Activated CD8-positive, alpha-beta memory T cell treated with anti-CD3 and anti-CD28 coated beads, Interleukin-2, amount 10 ng/mL, durations not matched to agents 7 days and 5 days (primary cell): ENCODE data around the gene ADAMTSL5. TPM values are rescaled to one million over a fixed set of nuclear protein-coding genes. Genes with fewer than 3 reads are reported as not detected.

ENCODE experiments used
- ATAC-seq: fragments of 150-1000 bp; cut with Tn5 transposase; one replicate; pipeline ENCODE4 v1.10.0; 2021; ENCODE audit warnings: moderate library complexity
- CTCF ChIA-PET: fragments of 350-600 bp; sonication (Branson Sonifier 250); formaldehyde crosslinking; loops from one replicate; lab custom pipeline; 2021; ENCODE audit warnings: antibody characterized with exemption; lab: Charles Lee
- DNase-seq: peaks from one replicate; pipeline ENCODE4 v3.0.0-alpha.2; 2020
- H3K27ac Mint-ChIP-seq: one replicate; pipeline ENCODE4 v1.8.0; 2021; ENCODE audit warnings: mild to moderate bottlenecking, mixed read lengths
- H3K27me3 Mint-ChIP-seq: one replicate; pipeline ENCODE4 v1.8.0; 2021; ENCODE audit warnings: mixed read lengths
- H3K36me3 Mint-ChIP-seq: one replicate; pipeline ENCODE4 v1.8.0; 2021; ENCODE audit warnings: mild to moderate bottlenecking, mixed read lengths
- H3K4me1 Mint-ChIP-seq: one replicate; pipeline ENCODE4 v1.8.0; 2021; ENCODE audit warnings: mixed read lengths
- H3K4me3 Mint-ChIP-seq: one replicate; pipeline ENCODE4 v1.8.0; 2021; ENCODE audit warnings: mild to moderate bottlenecking, moderate library complexity, mixed read lengths
- H3K9me3 Mint-ChIP-seq: one replicate; pipeline ENCODE4 v1.8.0; 2022; ENCODE audit warnings: low read depth, mixed read lengths
- total RNA-seq, 2 experiments: library from RNA; stranded (reverse); gene quantifications; one replicate each; pipeline ENCODE4 v1.2.3, GENCODE V29; 2021

Gene ADAMTSL5
- total RNA-seq, 2 experiments from 2014 or later: 0.91 to 1.2 TPM

GRCh38 chr19:1494115-1494815 lies 18.6 kb downstream of the ADAMTSL5 start:
- Mint-ChIP-seq H3K4me3 (no peak overlapping the region), H3K9me3 (no peaks in the 10 kb centered on the region), H3K27ac (no peak overlapping the region), H3K27me3 (peaks cover 9% of the 10 kb centered on the region), H3K36me3 (no peaks in the 10 kb centered on the region), H3K4me1 (peaks cover 12% of the 10 kb centered on the region)
- CTCF ChIA-PET: no interaction called here
- no peak for ATAC-seq
- no peak for DNase-seq

GRCh38 chr19:1492474-1493006 lies 20.3 kb downstream of the ADAMTSL5 start:
- Mint-ChIP-seq H3K27ac (no peak overlapping the region), H3K36me3 (no peaks in the 10 kb centered on the region), H3K27me3 (peaks cover 9% of the 10 kb centered on the region), H3K4me1 (peaks cover 13% of the 10 kb centered on the region), H3K4me3 (no peak overlapping the region), H3K9me3 (no peaks in the 10 kb centered on the region)
- CTCF ChIA-PET: interaction anchor here (1.7 kb wide), 1 partner anchor 38 kb away, joined by 4 read pairs; no protein-coding TSS in a partner anchor
- ATAC-seq (no peak), DNase-seq (no peak)

GRCh38 chr19:1491849-1492170 lies 21.0 kb downstream of the ADAMTSL5 start:
- Mint-ChIP-seq H3K4me1 (peaks cover 13% of the 10 kb centered on the region), H3K36me3 (no peaks in the 10 kb centered on the region), H3K27me3 (peaks cover 9% of the 10 kb centered on the region), H3K27ac (no peak overlapping the region), H3K9me3 (no peaks in the 10 kb centered on the region), H3K4me3 (peak overlapping the region; percentile 51)
- ATAC-seq: no peak
- CTCF ChIA-PET: interaction anchor here (1.0 to 1.7 kb wide), 2 partner anchors 10 to 37 kb away, joined by 4 read pairs; no protein-coding TSS in a partner anchor
- DNase-seq: no peak

- no peak for DNase-seq
- Mint-ChIP-seq H3K4me1 (peaks cover 13% of the 10 kb centered on the region), H3K36me3 (no peaks in the 10 kb centered on the region), H3K27me3 (peaks cover 9% of the 10 kb centered on the region), H3K9me3 (no peaks in the 10 kb centered on the region), H3K27ac (peak within 1 kb of the TSS; percentile 75), H3K4me3 (peak within 1 kb of the TSS; percentile 75)
- ATAC-seq: no peak
- CTCF ChIA-PET: interaction anchor here (0.8 to 2.5 kb wide), 7 partner anchors 9 to 335 kb away, joined by 3 to 8 read pairs (median 4); partner anchors contain the start of gene UQCR11
These were observed 21.5 kb downstream of the ADAMTSL5 start, which contains the start of gene REEP6 for GRCh38 chr19:1491114-1491848. REEP6 (plus strand) TSS chr19:1491181; CDS start chr19:1491270, 89 bp downstream.

GRCh38 chr19:1490311-1491113 lies 22.3 kb downstream of the ADAMTSL5 start, which contains the start of gene PCSK4:
PCSK4 (minus strand) TSS chr19:1490350; CDS start chr19:1490346, 4 bp downstream.
- ATAC-seq: peak; percentile 91
- Mint-ChIP-seq H3K9me3 (no peaks in the 10 kb centered on the region), H3K4me3 (peak within 1 kb of the TSS; percentile 75), H3K27me3 (peaks cover 9% of the 10 kb centered on the region), H3K36me3 (no peaks in the 10 kb centered on the region), H3K27ac (peak within 1 kb of the TSS; percentile 75), H3K4me1 (peaks cover 13% of the 10 kb centered on the region)
- peak; percentile 98 for DNase-seq
- CTCF ChIA-PET: interaction anchor here (0.6 to 2.5 kb wide), 9 partner anchors 10 to 335 kb away, joined by 3 to 8 read pairs (median 4); partner anchors contain the start of gene UQCR11

GRCh38 chr19:1489463-1490310 lies 23.1 kb downstream of the ADAMTSL5 start:
- peaks cover 13% of the 10 kb centered on the region for H3K4me1 Mint-ChIP-seq
- peak overlapping the region; percentile 54 for H3K4me3 Mint-ChIP-seq
- CTCF ChIA-PET: interaction anchor here (1.3 to 2.5 kb wide), 3 partner anchors 10 to 57 kb away, joined by 3 to 8 read pairs (median 3); no protein-coding TSS in a partner anchor
- H3K27ac Mint-ChIP-seq: peak overlapping the region; percentile 19
- H3K36me3 Mint-ChIP-seq: no peaks in the 10 kb centered on the region
- DNase-seq (no peak), ATAC-seq (no peak)
- peaks cover 9% of the 10 kb centered on the region for H3K27me3 Mint-ChIP-seq
- H3K9me3 Mint-ChIP-seq: no peaks in the 10 kb centered on the region

- H3K9me3 Mint-ChIP-seq: no peaks in the 10 kb centered on the region
- no peak overlapping the region for H3K4me3 Mint-ChIP-seq
- peaks cover 13% of the 10 kb centered on the region for H3K4me1 Mint-ChIP-seq
- no peak overlapping the region for H3K27ac Mint-ChIP-seq
- DNase-seq: no peak
- no peak for ATAC-seq
- peaks cover 9% of the 10 kb centered on the region for H3K27me3 Mint-ChIP-seq
- CTCF ChIA-PET: no interaction called here
- H3K36me3 Mint-ChIP-seq: no peaks in the 10 kb centered on the region
These were observed 24.6 kb downstream of the ADAMTSL5 start for GRCh38 chr19:1488282-1488601.

GRCh38 chr19:1487576-1488281 lies 25.1 kb downstream of the ADAMTSL5 start:
- DNase-seq: no peak
- no peak overlapping the region for H3K4me3 Mint-ChIP-seq
- ATAC-seq: no peak
- H3K27me3 Mint-ChIP-seq: peaks cover 9% of the 10 kb centered on the region
- H3K4me1 Mint-ChIP-seq: peaks cover 13% of the 10 kb centered on the region
- H3K9me3 Mint-ChIP-seq: no peaks in the 10 kb centered on the region
- no peak overlapping the region for H3K27ac Mint-ChIP-seq
- no peaks in the 10 kb centered on the region for H3K36me3 Mint-ChIP-seq
- CTCF ChIA-PET: no interaction called here

- ATAC-seq (no peak), DNase-seq (no peak)
- Mint-ChIP-seq H3K27ac (no peak overlapping the region), H3K4me1 (peaks cover 13% of the 10 kb centered on the region), H3K27me3 (peaks cover 5% of the 10 kb centered on the region), H3K9me3 (no peaks in the 10 kb centered on the region), H3K4me3 (no peak overlapping the region), H3K36me3 (no peaks in the 10 kb centered on the region)
- CTCF ChIA-PET: no interaction called here
These were observed 25.9 kb downstream of the ADAMTSL5 start for GRCh38 chr19:1486720-1487575.

GRCh38 chr19:1483979-1484428 lies 28.8 kb downstream of the ADAMTSL5 start:
- H3K27me3 Mint-ChIP-seq: no peaks in the 10 kb centered on the region
- CTCF ChIA-PET: no interaction called here
- no peak for DNase-seq
- ATAC-seq: no peak
- peaks cover 6% of the 10 kb centered on the region for H3K4me1 Mint-ChIP-seq
- H3K9me3 Mint-ChIP-seq: no peaks in the 10 kb centered on the region
- no peak overlapping the region for H3K27ac Mint-ChIP-seq
- peaks cover 1% of the 10 kb centered on the region for H3K36me3 Mint-ChIP-seq
- no peak overlapping the region for H3K4me3 Mint-ChIP-seq
